GM12878 (cell line): ENCODE results near the gene PPP3CA.

Experiments
- CTCF ChIP-seq, 3 experiments: IDR thresholded peaks in 2 of 3; conservative IDR thresholded peaks in 1 of 3; 2 replicates each; pipeline ENCODE4 v1.5.1; 2011; ENCODE audit warnings: low read depth in 3 of 3, low read length in 3 of 3, mild to moderate bottlenecking in 3 of 3, control low read depth in 2 of 3, moderate library complexity in 2 of 3, inconsistent platforms in 1 of 3, mixed read lengths in 1 of 3; ENCODE audit not compliant: control insufficient read depth in 2 of 3, insufficient read depth in 1 of 3; ENCODE audit errors: extremely low read depth in 1 of 3
- EZH2 ChIP-seq: IDR thresholded peaks from 2 replicates; pipeline ENCODE4 v1.6.1; 2012; ENCODE audit warnings: low read depth, mild to moderate bottlenecking, control low read depth, inconsistent platforms, low read length, borderline replicate concordance; ENCODE audit not compliant: control insufficient read depth
- HDGF ChIP-seq: fragments of 450-650 bp; IDR thresholded peaks from 2 replicates; pipeline ENCODE4 v1.6.1; 2016; ENCODE audit warnings: antibody characterized with exemption
- KDM1A ChIP-seq: fragments of 200-600 bp; sonication (generic); IDR thresholded peaks from 2 replicates; pipeline ENCODE4 v1.6.1; 2016; ENCODE audit warnings: borderline replicate concordance
- NFYA ChIP-seq: IDR thresholded peaks from 2 replicates; pipeline ENCODE4 v1.6.1; 2011; ENCODE audit warnings: low read depth, mild to moderate bottlenecking, low read length, improper control_type of control experiment, borderline replicate concordance
- NRF1 ChIP-seq: conservative IDR thresholded peaks from 2 replicates; pipeline ENCODE4 v1.6.1; 2011; ENCODE audit warnings: mild to moderate bottlenecking, low read depth, low read length, improper control_type of control experiment
- REST ChIP-seq: IDR thresholded peaks from 2 replicates; pipeline ENCODE4 v1.6.1; 2012; ENCODE audit warnings: mild to moderate bottlenecking, low read depth, low read length
- SKIL ChIP-seq: fragments of 450-650 bp; IDR thresholded peaks from 2 replicates; pipeline ENCODE4 v1.6.1; 2017; ENCODE audit warnings: mild to moderate bottlenecking, low read depth, inconsistent platforms; ENCODE audit not compliant: poor library complexity, severe bottlenecking
- SUZ12 ChIP-seq: fragments of 200-600 bp; sonication (generic); IDR thresholded peaks from one replicate; pipeline ENCODE4 v1.6.1; 2018; ENCODE audit warnings: antibody characterized with exemption, mild to moderate bottlenecking; ENCODE audit not compliant: unreplicated experiment
- TAF1 ChIP-seq: IDR thresholded peaks from 2 replicates; pipeline ENCODE4 v1.6.1; 2011; ENCODE audit warnings: mild to moderate bottlenecking, low read depth, low read length, borderline replicate concordance
- ZBTB33 ChIP-seq: fragments of 450-650 bp; IDR thresholded peaks from 2 replicates; pipeline ENCODE4 v1.6.1; 2017; ENCODE audit warnings: mild to moderate bottlenecking
- ZSCAN29 ChIP-seq: fragments of 450-650 bp; IDR thresholded peaks from 2 replicates; pipeline ENCODE4 v1.6.1; 2017; ENCODE audit warnings: mild to moderate bottlenecking, moderate library complexity

GRCh38 chr4:101348367-101348827, 1.1 kb upstream of the PPP3CA start:
- TF ChIP-seq SUZ12, result no peak
- no peak for TF ChIP-seq SKIL
- TF ChIP-seq KDM1A, result no peak
- no peak for TF ChIP-seq REST
- TF ChIP-seq HDGF, result no peak
- no peak for TF ChIP-seq NFYA
- TF ChIP-seq CTCF (IDR thresholded peaks at IDR 0.05 in 2 of 3, conservative IDR thresholded peaks at IDR 0.05 in 1 of 3; ENCODE audit: control insufficient read depth in 2 of 3, extremely low read depth in 1 of 3, insufficient read depth in 1 of 3, low read depth in 3 of 3, low read length in 3 of 3), result no peak
- no peak for TF ChIP-seq ZSCAN29
- TF ChIP-seq ZBTB33, result no peak
- no peak for TF ChIP-seq NRF1
- no peak for TF ChIP-seq EZH2
- no peak for TF ChIP-seq TAF1
